ENCODE data around the gene GPATCH8. TPM values are rescaled to one million over a fixed set of nuclear protein-coding genes. Genes with fewer than 3 reads are reported as not detected.

GPATCH8 gene
- polyA plus RNA-seq, 1 donor from 2014 or later, result 24.5 TPM

DNA sequence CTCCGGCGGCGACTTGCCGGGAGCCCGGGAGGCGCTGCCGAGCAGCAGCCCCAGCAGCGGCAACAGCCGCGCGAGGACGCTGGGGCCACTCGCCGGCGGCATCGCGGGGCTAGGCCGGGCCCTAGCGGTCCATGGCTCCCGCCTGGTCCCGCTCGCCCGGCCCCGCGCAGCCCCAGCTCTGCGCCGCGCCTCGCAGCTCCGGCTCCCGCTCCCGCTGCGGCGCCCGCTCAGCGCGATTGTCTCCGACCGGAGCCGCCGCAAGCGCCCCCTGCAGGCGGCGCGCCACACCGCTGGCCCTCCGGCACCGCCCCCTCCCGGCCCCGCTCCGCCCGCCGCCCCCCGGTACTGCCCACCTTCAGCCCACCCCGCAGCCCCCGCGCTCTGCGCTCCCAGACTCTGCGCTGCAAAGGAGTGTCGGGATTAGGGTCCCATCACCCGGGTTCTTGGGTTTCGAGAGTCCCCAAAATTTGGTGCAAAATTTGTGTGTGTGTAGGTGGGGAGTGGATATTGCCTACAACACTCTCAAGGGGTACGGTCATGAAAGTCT is 139.5 kb downstream of the GPATCH8 start, which contains the start of gene FAM171A2:
Gene FAM171A2, minus strand, starts transcription at position 241 of the 547 bp plus-strand sequence. Its CDS starts 139 bp downstream, at position 102.
- TF ChIP-seq SMC3 (conservative IDR thresholded peaks at IDR 0.05; ENCODE audit: poor library complexity), result peak; percentile 43
- TF ChIP-seq EP300 (conservative IDR thresholded peaks at IDR 0.05; ENCODE audit: poor library complexity, severe bottlenecking), result peak; percentile 46
- no peak for TF ChIP-seq EZH2 (IDR thresholded peaks at IDR 0.05; ENCODE audit: borderline replicate concordance, insufficient read depth, low read length, poor library complexity, severe bottlenecking)
- TF ChIP-seq RAD21 (conservative IDR thresholded peaks at IDR 0.05), result no peak
- TF ChIP-seq TAF1 (IDR thresholded peaks at IDR 0.05; ENCODE audit: low read depth), result no peak
- TF ChIP-seq, protein P1, sequence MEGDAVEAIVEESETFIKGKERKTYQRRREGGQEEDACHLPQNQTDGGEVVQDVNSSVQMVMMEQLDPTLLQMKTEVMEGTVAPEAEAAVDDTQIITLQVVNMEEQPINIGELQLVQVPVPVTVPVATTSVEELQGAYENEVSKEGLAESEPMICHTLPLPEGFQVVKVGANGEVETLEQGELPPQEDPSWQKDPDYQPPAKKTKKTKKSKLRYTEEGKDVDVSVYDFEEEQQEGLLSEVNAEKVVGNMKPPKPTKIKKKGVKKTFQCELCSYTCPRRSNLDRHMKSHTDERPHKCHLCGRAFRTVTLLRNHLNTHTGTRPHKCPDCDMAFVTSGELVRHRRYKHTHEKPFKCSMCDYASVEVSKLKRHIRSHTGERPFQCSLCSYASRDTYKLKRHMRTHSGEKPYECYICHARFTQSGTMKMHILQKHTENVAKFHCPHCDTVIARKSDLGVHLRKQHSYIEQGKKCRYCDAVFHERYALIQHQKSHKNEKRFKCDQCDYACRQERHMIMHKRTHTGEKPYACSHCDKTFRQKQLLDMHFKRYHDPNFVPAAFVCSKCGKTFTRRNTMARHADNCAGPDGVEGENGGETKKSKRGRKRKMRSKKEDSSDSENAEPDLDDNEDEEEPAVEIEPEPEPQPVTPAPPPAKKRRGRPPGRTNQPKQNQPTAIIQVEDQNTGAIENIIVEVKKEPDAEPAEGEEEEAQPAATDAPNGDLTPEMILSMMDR (IDR thresholded peaks at IDR 0.05; ENCODE audit: poor library complexity, severe bottlenecking), result peak; percentile 73
- TF ChIP-seq, protein P2, sequence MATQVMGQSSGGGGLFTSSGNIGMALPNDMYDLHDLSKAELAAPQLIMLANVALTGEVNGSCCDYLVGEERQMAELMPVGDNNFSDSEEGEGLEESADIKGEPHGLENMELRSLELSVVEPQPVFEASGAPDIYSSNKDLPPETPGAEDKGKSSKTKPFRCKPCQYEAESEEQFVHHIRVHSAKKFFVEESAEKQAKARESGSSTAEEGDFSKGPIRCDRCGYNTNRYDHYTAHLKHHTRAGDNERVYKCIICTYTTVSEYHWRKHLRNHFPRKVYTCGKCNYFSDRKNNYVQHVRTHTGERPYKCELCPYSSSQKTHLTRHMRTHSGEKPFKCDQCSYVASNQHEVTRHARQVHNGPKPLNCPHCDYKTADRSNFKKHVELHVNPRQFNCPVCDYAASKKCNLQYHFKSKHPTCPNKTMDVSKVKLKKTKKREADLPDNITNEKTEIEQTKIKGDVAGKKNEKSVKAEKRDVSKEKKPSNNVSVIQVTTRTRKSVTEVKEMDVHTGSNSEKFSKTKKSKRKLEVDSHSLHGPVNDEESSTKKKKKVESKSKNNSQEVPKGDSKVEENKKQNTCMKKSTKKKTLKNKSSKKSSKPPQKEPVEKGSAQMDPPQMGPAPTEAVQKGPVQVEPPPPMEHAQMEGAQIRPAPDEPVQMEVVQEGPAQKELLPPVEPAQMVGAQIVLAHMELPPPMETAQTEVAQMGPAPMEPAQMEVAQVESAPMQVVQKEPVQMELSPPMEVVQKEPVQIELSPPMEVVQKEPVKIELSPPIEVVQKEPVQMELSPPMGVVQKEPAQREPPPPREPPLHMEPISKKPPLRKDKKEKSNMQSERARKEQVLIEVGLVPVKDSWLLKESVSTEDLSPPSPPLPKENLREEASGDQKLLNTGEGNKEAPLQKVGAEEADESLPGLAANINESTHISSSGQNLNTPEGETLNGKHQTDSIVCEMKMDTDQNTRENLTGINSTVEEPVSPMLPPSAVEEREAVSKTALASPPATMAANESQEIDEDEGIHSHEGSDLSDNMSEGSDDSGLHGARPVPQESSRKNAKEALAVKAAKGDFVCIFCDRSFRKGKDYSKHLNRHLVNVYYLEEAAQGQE (IDR thresholded peaks at IDR 0.05; ENCODE audit: borderline replicate concordance), result no peak
- TF ChIP-seq MXI1 (conservative IDR thresholded peaks at IDR 0.05; ENCODE audit: poor library complexity, severe bottlenecking), result peak; percentile 45
- peak; percentile 94 for TF ChIP-seq POLR2AphosphoS5 (IDR thresholded peaks at IDR 0.05)
- Histone ChIP-seq H3K79me2 (replicated peaks; ENCODE audit: insufficient read depth, low read length) (peaks cover 51% of the 10 kb centered on the region), H3K4me3 (ENCODE audit: low read length) (peak within 1 kb of the TSS; percentile 95), H2AFZ (ENCODE audit: low read depth, low read length) (peak within 1 kb of the TSS; percentile 57), H3K9me2 (ENCODE audit: insufficient read depth, low read length) (no peaks in the 10 kb centered on the region), H3K36me3 (ENCODE audit: insufficient read depth, low read length) (no peaks in the 10 kb centered on the region), H3K27me3 (ENCODE audit: insufficient read depth, low read depth, low read length) (no peaks in the 10 kb centered on the region), H4K20me1 (ENCODE audit: insufficient read depth) (peaks cover 36% of the 10 kb centered on the region), H3K9ac (ENCODE audit: low read length) (peak within 1 kb of the TSS; percentile 98), H3K4me2 (ENCODE audit: low read length) (peak within 1 kb of the TSS; percentile 78), H3F3A (ENCODE audit: insufficient read depth, low read length, poor library complexity, severe bottlenecking) (no peaks in the 10 kb centered on the region), H3K27ac (ENCODE audit: low read length) (peak within 1 kb of the TSS; percentile 91), H3K9me3 (ENCODE audit: low read length) (no peaks in the 10 kb centered on the region)

DNA sequence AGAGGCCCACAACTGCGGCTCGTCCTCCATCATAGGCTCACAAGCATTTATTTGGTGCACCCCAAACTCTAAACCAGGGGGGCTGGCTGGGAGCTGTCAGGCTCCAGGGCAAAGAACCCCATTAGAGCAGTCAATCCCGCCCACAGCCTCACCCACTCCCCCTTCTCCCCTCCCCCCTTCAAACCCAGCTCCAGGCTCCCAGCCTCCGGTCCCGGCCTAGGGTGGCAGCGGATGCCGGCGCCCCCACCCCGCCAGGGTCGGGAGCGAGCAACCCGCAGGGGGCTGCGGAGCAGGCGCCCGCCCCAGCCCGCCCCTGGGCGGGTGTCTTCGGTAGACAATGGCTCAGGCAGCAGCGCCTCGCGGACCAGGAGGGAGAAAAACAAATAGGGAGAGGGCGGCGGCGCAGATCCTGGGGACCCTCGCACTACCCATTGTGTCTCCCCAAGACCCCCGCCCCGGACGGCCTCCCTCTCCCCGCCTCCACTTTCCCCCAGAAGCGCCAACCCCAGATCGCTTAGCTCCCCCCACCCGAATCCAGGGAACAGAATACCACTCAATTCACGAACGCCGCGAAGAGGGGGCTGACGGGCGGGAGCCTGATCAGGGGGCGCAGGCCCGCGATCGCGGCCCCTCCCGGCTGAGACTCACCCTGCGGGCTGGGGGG is 140.1 kb downstream of the GPATCH8 start:
- Histone ChIP-seq H3K36me3 (ENCODE audit: insufficient read depth, low read length) (no peaks in the 10 kb centered on the region), H3F3A (ENCODE audit: insufficient read depth, low read length, poor library complexity, severe bottlenecking) (no peaks in the 10 kb centered on the region), H3K27me3 (ENCODE audit: insufficient read depth, low read depth, low read length) (no peaks in the 10 kb centered on the region), H3K9me2 (ENCODE audit: insufficient read depth, low read length) (no peaks in the 10 kb centered on the region), H3K79me2 (replicated peaks; ENCODE audit: insufficient read depth, low read length) (peaks cover 55% of the 10 kb centered on the region), H2AFZ (ENCODE audit: low read depth, low read length) (peak overlapping the region; percentile 57), H3K27ac (ENCODE audit: low read length) (peak overlapping the region; percentile 91), H4K20me1 (ENCODE audit: insufficient read depth) (peaks cover 39% of the 10 kb centered on the region), H3K9me3 (ENCODE audit: low read length) (no peaks in the 10 kb centered on the region), H3K4me2 (ENCODE audit: low read length) (peak overlapping the region; percentile 78), H3K9ac (ENCODE audit: low read length) (peak overlapping the region; percentile 98), H3K4me3 (ENCODE audit: low read length) (peak overlapping the region; percentile 95)
- TF ChIP-seq TAF1 (IDR thresholded peaks at IDR 0.05; ENCODE audit: low read depth) (peak; percentile 36), EZH2 (IDR thresholded peaks at IDR 0.05; ENCODE audit: borderline replicate concordance, insufficient read depth, low read length, poor library complexity, severe bottlenecking) (no peak), POLR2AphosphoS5 (IDR thresholded peaks at IDR 0.05) (peak; percentile 58)
- TF ChIP-seq, protein P2 (IDR thresholded peaks at IDR 0.05; ENCODE audit: borderline replicate concordance), result peak; percentile 11
- TF ChIP-seq, protein P1 (IDR thresholded peaks at IDR 0.05; ENCODE audit: poor library complexity, severe bottlenecking), result no peak

Data from neural cell (in vitro differentiated cells).